IMR-90 (cell line): Measurements from ENCODE around the gene SLC44A4. TPM values are rescaled to one million over a fixed set of nuclear protein-coding genes. Genes with fewer than 3 reads are reported as not detected.

Experiments used
- ATAC-seq: fragments of 200-7000 bp; cut with Tn5 transposase; 2 replicates; pipeline ENCODE4 v1.9.1; 2020; ENCODE audit warnings: low read depth, mild to moderate bottlenecking, moderate library complexity
- BruUV-seq: library from RNA; stranded (reverse); fragments of 400-500 nt; replicated peaks from 2 replicates; lab custom pipeline; 2021; lab: Mats Ljungman, UMichigan
- CTCF ChIA-PET: fragments of 300-600 bp; formaldehyde crosslinking; extraction: SDS; loops from one replicate; lab custom pipeline; 2021; ENCODE audit warnings: antibody characterized with exemption; lab: Yijun Ruan, JAX
- POLR2A ChIA-PET: fragments of 300-600 bp; sonication (Branson Sonifier 250); formaldehyde crosslinking; loops from one replicate; lab custom pipeline; 2022; ENCODE audit warnings: antibody characterized with exemption; ENCODE audit not compliant: unreplicated experiment; lab: Charles Lee
- DNase-seq: peaks from one replicate; pipeline ENCODE4 v3.0.0; 2013
- H2AFZ ChIP-seq: replicated peaks from 2 replicates; pipeline ENCODE3; 2013; ENCODE audit warnings: low read length, mild to moderate bottlenecking; ENCODE audit not compliant: poor library complexity
- H2AK5ac ChIP-seq: 2 replicates; pipeline ENCODE4 v1.6.1; 2013; ENCODE audit warnings: low read depth, low read length, inconsistent platforms
- H2AK9ac ChIP-seq: replicated peaks from 2 replicates; pipeline ENCODE3; 2013; ENCODE audit warnings: mild to moderate bottlenecking, low read depth, low read length, moderate library complexity; ENCODE audit not compliant: poor library complexity
- H2BK120ac ChIP-seq: 2 replicates; pipeline ENCODE4 v1.6.1; 2013; ENCODE audit warnings: low read depth, low read length, inconsistent platforms
- H2BK15ac ChIP-seq: 3 replicates; pipeline ENCODE4 v1.6.1; 2013; ENCODE audit warnings: low read depth, low read length, inconsistent platforms
- H2BK20ac ChIP-seq: 2 replicates; pipeline ENCODE4 v1.6.1; 2013; ENCODE audit warnings: low read depth, mild to moderate bottlenecking, inconsistent platforms, low read length, moderate library complexity
- H2BK5ac ChIP-seq: 2 replicates; pipeline ENCODE4 v1.6.1; 2013; ENCODE audit warnings: mild to moderate bottlenecking, low read depth, low read length, inconsistent platforms; ENCODE audit not compliant: poor library complexity, severe bottlenecking
- H3K14ac ChIP-seq: replicated peaks from 2 replicates; pipeline ENCODE4 v1.6.1; 2013; ENCODE audit warnings: low read depth, low read length, inconsistent platforms
- H3K18ac ChIP-seq: 2 replicates; pipeline ENCODE4 v1.6.1; 2013; ENCODE audit warnings: low read depth, low read length, control low read depth
- H3K23ac ChIP-seq: 2 replicates; pipeline ENCODE4 v1.6.1; 2013; ENCODE audit warnings: low read depth, low read length, inconsistent platforms
- H3K27ac ChIP-seq: 2 replicates; pipeline ENCODE4 v1.5.1; 2013; ENCODE audit warnings: mild to moderate bottlenecking, control low read depth, low read length; ENCODE audit not compliant: insufficient read depth
- H3K27me3 ChIP-seq: 2 replicates; pipeline ENCODE4 v1.6.1; 2013; ENCODE audit warnings: low read length; ENCODE audit not compliant: control insufficient read depth, insufficient read depth
- H3K36me3 ChIP-seq: 2 replicates; pipeline ENCODE4 v1.6.1; 2013; ENCODE audit warnings: low read length, mixed read lengths; ENCODE audit not compliant: control insufficient read depth, insufficient read depth
- H3K4ac ChIP-seq: 2 replicates; pipeline ENCODE4 v1.6.1; 2013; ENCODE audit warnings: low read depth, low read length, inconsistent platforms
- H3K4me1 ChIP-seq: 2 replicates; pipeline ENCODE4 v1.6.1; 2013; ENCODE audit warnings: low read length, mixed read lengths; ENCODE audit not compliant: control insufficient read depth, insufficient read depth
- H3K4me2 ChIP-seq: 2 replicates; pipeline ENCODE4 v1.6.1; 2013; ENCODE audit warnings: low read depth, mild to moderate bottlenecking, control low read depth, low read length, moderate library complexity
- H3K4me3 ChIP-seq: 2 replicates; pipeline ENCODE4 v1.5.1; 2013; ENCODE audit warnings: low read depth, mild to moderate bottlenecking, control low read depth, low read length, moderate library complexity; ENCODE audit not compliant: insufficient read depth
- H3K56ac ChIP-seq: 2 replicates; pipeline ENCODE4 v1.6.1; 2013; ENCODE audit warnings: low read length, inconsistent platforms; ENCODE audit not compliant: insufficient read depth; ENCODE audit errors: extremely low read depth
- H3K79me1 ChIP-seq, 2 experiments: 2 replicates each; pipeline ENCODE4 v1.6.1; 2013; ENCODE audit warnings: low read length in 2 of 2, inconsistent platforms in 1 of 2, low read depth in 1 of 2
- H3K9ac ChIP-seq: 2 replicates; pipeline ENCODE4 v1.6.1; 2013; ENCODE audit warnings: low read depth, low read length, control low read depth
- H3K9me1 ChIP-seq: 2 replicates; pipeline ENCODE4 v1.6.1; 2013; ENCODE audit warnings: low read length, inconsistent platforms; ENCODE audit not compliant: insufficient read depth
- H3K9me3 ChIP-seq: 2 replicates; pipeline ENCODE4 v1.6.1; 2013; ENCODE audit warnings: low read length; ENCODE audit not compliant: control insufficient read depth, insufficient read depth
- H4K20me1 ChIP-seq: 2 replicates; pipeline ENCODE4 v1.6.1; 2013; ENCODE audit warnings: low read length, inconsistent platforms; ENCODE audit not compliant: insufficient read depth
- H4K5ac ChIP-seq: 2 replicates; pipeline ENCODE4 v1.6.1; 2013; ENCODE audit warnings: mild to moderate bottlenecking, low read depth, low read length, control low read depth
- H4K8ac ChIP-seq, 2 experiments: 2 replicates each; pipeline ENCODE4 v1.6.1; 2013; ENCODE audit warnings: low read depth in 2 of 2, low read length in 2 of 2, control low read depth in 1 of 2, inconsistent platforms in 1 of 2
- H4K91ac ChIP-seq: 2 replicates; pipeline ENCODE4 v1.6.1; 2013; ENCODE audit warnings: low read depth, low read length, inconsistent platforms; ENCODE audit not compliant: insufficient read depth
- RAD21 ChIP-seq: IDR thresholded peaks from 2 replicates; pipeline ENCODE4 v1.6.1; 2012; ENCODE audit warnings: low read length, improper control_type of control experiment
- RFX5 ChIP-seq: IDR thresholded peaks from 2 replicates; pipeline ENCODE4 v1.8.0; 2012; ENCODE audit warnings: low read depth, mild to moderate bottlenecking, low read length, moderate library complexity
- WGBS, 2 experiments: methylation state at CpG; one replicate each; pipeline versions ENCODE4 v1.1.5 to v1.1.7; 2013; ENCODE audit warnings: missing lambda C conversion rate in 2 of 2; ENCODE audit not compliant: insufficient read length in 1 of 2; ENCODE audit errors: extremely low coverage in 2 of 2; 5-methylcytosine and 5-hydroxymethylcytosine counted together
- dilution Hi-C: fragments of 300-500 bp; cut with HindIII; formaldehyde crosslinking; loops from one replicate; pipeline ENCODE4 v1.14.3; 2018; ENCODE audit warnings: low sequenced_read_pairs; ENCODE audit not compliant: unreplicated experiment
- in situ Hi-C: fragments of 300-500 bp; cut with MboI; formaldehyde crosslinking; loops from 3 replicates; pipeline ENCODE4 v1.14.3; 2019; ENCODE audit warnings: low sequenced_read_pairs, inconsistent platforms, mixed read lengths
- intact Hi-C: fragments of 100-400 bp; cut with micrococcal nuclease; formaldehyde crosslinking; loops from 2 replicates; pipeline ENCODE4 v1.10.0; 2022
- polyA plus RNA-seq, 3 experiments: library from polyadenylated mRNA; depleted of rRNA; stranded (reverse); fragments of >200 nt; gene quantifications; 2 replicates each; pipeline ENCODE4 v1.2.3, GENCODE V29; 2012; ENCODE audit warnings: low replicate concordance in 1 of 3
- total RNA-seq: library from RNA; depleted of rRNA; stranded (reverse); fragments of >200 nt; gene quantifications from 2 replicates; pipeline ENCODE4 v1.2.3, GENCODE V29; 2012

The SLC44A4 gene
- total and polyA plus RNA-seq, 2 of the 4 experiments (the other 2 are of a cell fraction) = 0.14 to 0.36 TPM

GRCh38 chr6:31878222-31878621 is 575 bp downstream of the SLC44A4 start:
- no peak overlapping the region for H3K56ac ChIP-seq
- no peak overlapping the region for H2AK5ac ChIP-seq
- 0 out of 2 replicates have a peak, but pooled peaks cover under 1% of the 10 kb centered on the region for H3K9me1 ChIP-seq
- H4K5ac ChIP-seq = no peak overlapping the region
- H2BK5ac ChIP-seq = no peak overlapping the region
- no peak overlapping the region for H3K14ac ChIP-seq
- H2BK20ac ChIP-seq = no peak overlapping the region
- no TSS peak for BruUV-seq
- H3K23ac ChIP-seq = no peak overlapping the region
- no peak overlapping the region for H3K9ac ChIP-seq
- ChIA-PET CTCF (no interaction called here), POLR2A (no interaction called here)
- no peak overlapping the region for H3K27ac ChIP-seq
- H2AK9ac ChIP-seq = no peak overlapping the region
- H3K4me1 ChIP-seq = peaks cover 10% of the 10 kb centered on the region
- H4K91ac ChIP-seq = no peak overlapping the region
- DNase-seq (no peak), ATAC-seq (no peak)
- H3K18ac ChIP-seq = no peak overlapping the region
- in situ Hi-C loops = no loop called here
- H3K4me2 ChIP-seq = no peak overlapping the region
- TF ChIP-seq RAD21 (no peak), RFX5 (no peak)
- 0 out of 2 replicates have a peak, but pooled peaks cover 2% of the 10 kb centered on the region for H4K20me1 ChIP-seq
- intact Hi-C loops = no loop called here
- no peak overlapping the region for H3K4ac ChIP-seq
- dilution Hi-C loops = no loop called here
- no peaks in the 10 kb centered on the region for H3K9me3 ChIP-seq
- no peaks in the 10 kb centered on the region for H3K27me3 ChIP-seq
- no peaks in the 10 kb centered on the region for H3K79me1 ChIP-seq
- H4K8ac ChIP-seq = no peak overlapping the region
- H3K4me3 ChIP-seq = no peak overlapping the region
- WGBS, 2 experiments = 71% methylated on average over 2 of the region's 3 CpGs; no CpG with 5 or more reads in 1 of the 2 experiments
- H2BK15ac ChIP-seq = no peak overlapping the region
- no peak overlapping the region for H2AFZ ChIP-seq
- H2BK120ac ChIP-seq = no peak overlapping the region
- peaks cover 34% of the 10 kb centered on the region for H3K36me3 ChIP-seq
